GM23248 (cell line): ENCODE data around the gene GBX1. TPM values are rescaled to one million over a fixed set of nuclear protein-coding genes. Genes with fewer than 3 reads are reported as not detected.

Experiments used
- DNase-seq: peaks from one replicate; pipeline ENCODE4 v3.0.0-alpha.2; 2015
- H2AFZ ChIP-seq: fragments of 200-600 bp; sonication (generic); 2 replicates; pipeline ENCODE4 v1.6.1; 2016; ENCODE audit warnings: antibody characterized with exemption
- H3F3A ChIP-seq: fragments of 200-600 bp; sonication (generic); 2 replicates; pipeline ENCODE4 v1.6.1; 2016; ENCODE audit warnings: mild to moderate bottlenecking, antibody characterized with exemption, mixed run types; ENCODE audit not compliant: insufficient read depth
- H3K27ac ChIP-seq: fragments of 200-600 bp; sonication (generic); 2 replicates; pipeline ENCODE4 v1.5.1; 2016; ENCODE audit warnings: mild to moderate bottlenecking
- H3K27me3 ChIP-seq: fragments of 200-600 bp; sonication (generic); replicated peaks from 2 replicates; pipeline ENCODE4 v1.6.1; 2016; ENCODE audit warnings: mild to moderate bottlenecking; ENCODE audit not compliant: insufficient read depth
- H3K36me3 ChIP-seq: fragments of 200-600 bp; sonication (generic); 2 replicates; pipeline ENCODE4 v1.6.1; 2016; ENCODE audit warnings: low read depth, mild to moderate bottlenecking
- H3K4me1 ChIP-seq: fragments of 200-600 bp; sonication (generic); 2 replicates; pipeline ENCODE4 v1.6.1; 2016; ENCODE audit warnings: mild to moderate bottlenecking; ENCODE audit not compliant: insufficient read depth
- H3K4me2 ChIP-seq: fragments of 200-600 bp; sonication (generic); one replicate; pipeline ENCODE4 v1.6.1; 2016; ENCODE audit warnings: mild to moderate bottlenecking; ENCODE audit not compliant: unreplicated experiment
- H3K4me3 ChIP-seq: fragments of 200-600 bp; sonication (generic); 2 replicates; pipeline ENCODE4 v1.5.1; 2016; ENCODE audit warnings: mild to moderate bottlenecking
- H3K79me2 ChIP-seq: fragments of 200-600 bp; sonication (generic); 2 replicates; pipeline ENCODE4 v1.6.1; 2016; ENCODE audit warnings: mild to moderate bottlenecking; ENCODE audit not compliant: insufficient read depth
- H3K9ac ChIP-seq: fragments of 200-600 bp; sonication (generic); 2 replicates; pipeline ENCODE4 v1.6.1; 2016; ENCODE audit warnings: mild to moderate bottlenecking
- H3K9me2 ChIP-seq: fragments of 200-600 bp; sonication (generic); 2 replicates; pipeline ENCODE4 v1.6.1; 2016; ENCODE audit warnings: mixed run types, mild to moderate bottlenecking, moderate library complexity; ENCODE audit not compliant: insufficient read depth
- H3K9me3 ChIP-seq: fragments of 200-600 bp; sonication (generic); one replicate; pipeline ENCODE4 v1.6.1; 2017; ENCODE audit warnings: low read depth
- H4K20me1 ChIP-seq: fragments of 200-600 bp; sonication (generic); 2 replicates; pipeline ENCODE4 v1.6.0; 2016; ENCODE audit not compliant: insufficient read depth
- EZH2 ChIP-seq: fragments of 200-600 bp; sonication (generic); IDR thresholded peaks from 2 replicates; pipeline ENCODE4 v1.6.1; 2018; ENCODE audit warnings: antibody characterized with exemption, mild to moderate bottlenecking; ENCODE audit not compliant: insufficient read depth, poor library complexity, severe bottlenecking
- EZH2phosphoT487 ChIP-seq: fragments of 200-600 bp; sonication (generic); IDR thresholded peaks from 2 replicates; pipeline ENCODE4 v1.6.1; 2018; ENCODE audit warnings: antibody characterized with exemption, moderate library complexity, mild to moderate bottlenecking, low read depth; ENCODE audit not compliant: insufficient read depth
- WGBS, 2 experiments: methylation state at CpG; one replicate each; pipeline ENCODE4 v1.1.6; 2015 to 2017; ENCODE audit warnings: low lambda C conversion rate in 2 of 2, low coverage in 1 of 2; ENCODE audit errors: missing lambda C conversion rate in 2 of 2; 5-methylcytosine and 5-hydroxymethylcytosine counted together
- in situ Hi-C: fragments of 300-500 bp; cut with MboI; formaldehyde crosslinking; loops from 2 replicates; pipeline ENCODE4 v1.15.0; 2020
- polyA plus RNA-seq: library from polyadenylated mRNA; unstranded; fragments of >200 nt; fragmentation: Nextera tagmentation; extraction: Ambion mirVana; gene quantifications from 2 replicates; pipeline ENCODE4 v1.2.1, GENCODE V29; 2016
- total RNA-seq: library from RNA; depleted of rRNA; stranded (reverse); fragments of >200 nt; shearing (Covaris generic); gene quantifications from 2 replicates; pipeline ENCODE4 v1.2.3, GENCODE V29; 2014; rRNA removed

The GBX1 gene
- total and polyA plus RNA-seq, 2 experiments from 2014 or later, result not detected

- in situ Hi-C loops, result no loop called here
- no peak overlapping the region for H3K4me2 ChIP-seq
- no peaks in the 10 kb centered on the region for H3K36me3 ChIP-seq
- H3K9me2 ChIP-seq, result no peaks in the 10 kb centered on the region
- H3K27me3 ChIP-seq, result no peaks in the 10 kb centered on the region
- peaks cover 5% of the 10 kb centered on the region; the same call in 1 of the 2 replicates for H3K4me1 ChIP-seq
- TF ChIP-seq EZH2phosphoT487, result no peak
- no peak for TF ChIP-seq EZH2
- H2AFZ ChIP-seq, result no peak overlapping the region
- no peak for DNase-seq
- H3K27ac ChIP-seq, result no peak overlapping the region
- H3F3A ChIP-seq, result peaks cover 9% of the 10 kb centered on the region
- no peaks in the 10 kb centered on the region for H3K9me3 ChIP-seq
- H3K79me2 ChIP-seq, result peaks cover 99% of the 10 kb centered on the region
- H3K9ac ChIP-seq, result no peak overlapping the region
- peaks cover 11% of the 10 kb centered on the region; the same call in 1 of the 2 replicates for H4K20me1 ChIP-seq
- 91 to 96% methylated on average over 9 to 10 of the region's 10 CpGs for WGBS, 2 experiments
- no peak overlapping the region for H3K4me3 ChIP-seq
Measured at GRCh38 chr7:151100921-151101320, 66.6 kb downstream of the GBX1 start.

DNA sequence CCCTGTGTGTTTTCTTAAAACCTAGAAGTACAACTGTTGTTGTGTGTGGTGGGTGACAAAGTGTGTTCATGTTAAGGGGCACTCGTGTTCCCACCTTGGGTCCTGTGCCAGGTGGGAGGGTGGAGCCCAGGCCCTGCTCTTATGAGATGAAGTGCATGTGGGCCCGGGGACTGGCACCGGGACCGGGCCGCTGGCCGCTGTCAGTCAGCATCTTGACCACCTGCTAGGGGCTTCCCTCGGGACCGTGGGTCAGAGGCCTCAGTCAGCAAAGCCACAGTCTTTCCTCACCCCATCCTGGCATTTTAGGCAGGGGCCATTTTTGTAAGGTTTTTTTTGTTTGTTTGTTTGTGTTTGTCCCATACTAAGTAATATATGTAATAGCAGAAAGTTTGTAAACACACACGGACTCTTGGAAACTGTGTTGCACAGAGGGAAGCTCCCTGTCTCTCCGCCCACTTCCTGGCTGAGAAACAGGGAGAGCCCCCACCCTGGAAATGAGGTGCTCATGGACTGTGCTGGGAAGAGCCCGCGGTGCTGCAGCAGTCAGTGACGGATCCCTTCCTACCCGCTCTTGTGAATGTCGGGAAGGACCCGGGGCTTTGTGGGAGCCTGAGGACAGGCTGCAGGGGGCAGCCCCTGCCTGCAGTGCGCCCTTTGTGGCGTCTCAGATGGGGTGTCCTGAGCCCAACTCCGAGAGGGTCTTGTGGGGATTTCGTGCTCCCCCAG lies 67.8 kb downstream of the GBX1 start:
- Histone ChIP-seq H3K27ac (no peak overlapping the region), H4K20me1 (peaks cover 17% of the 10 kb centered on the region), H3K79me2 (peaks cover 100% of the 10 kb centered on the region), H3K36me3 (no peaks in the 10 kb centered on the region), H3K9me2 (no peaks in the 10 kb centered on the region), H3K9me3 (no peaks in the 10 kb centered on the region), H3K4me2 (no peak overlapping the region), H3F3A (peaks cover 20% of the 10 kb centered on the region), H3K27me3 (no peaks in the 10 kb centered on the region), H3K9ac (no peak overlapping the region), H3K4me1 (no peaks in the 10 kb centered on the region), H3K4me3 (no peak overlapping the region), H2AFZ (no peak overlapping the region)
- in situ Hi-C loops, result no loop called here
- DNase-seq, result no peak
- 75 to 78% methylated on average over 19 to 20 of the region's 20 CpGs for WGBS, 2 experiments
- TF ChIP-seq EZH2 (no peak), EZH2phosphoT487 (no peak)

Other genes with a start within 250 kb of the GBX1 start
- not detected in 2 replicates for gene KCNH2, start 189.4 kb downstream of the GBX1 start, total RNA-seq
- not detected in 2 replicates for gene KCNH2, start 189.4 kb downstream of the GBX1 start, polyA plus RNA-seq
- 0.13 and 0.32 TPM in 2 replicates for gene NOS3, start 176.7 kb downstream of the GBX1 start, total RNA-seq
- 0.61 and 0.83 TPM in 2 replicates for gene NOS3, start 176.7 kb downstream of the GBX1 start, polyA plus RNA-seq
- gene ATG9B, start 143.2 kb downstream of the GBX1 start, total RNA-seq, result not detected in 2 replicates
- 0.79 and 0.81 TPM in 2 replicates for gene ATG9B, start 143.2 kb downstream of the GBX1 start, polyA plus RNA-seq
- gene ABCB8, start 139.2 kb downstream of the GBX1 start, total RNA-seq, result 31.6 and 32.2 TPM in 2 replicates
- 28.5 and 29.6 TPM in 2 replicates for gene ABCB8, start 139.2 kb downstream of the GBX1 start, polyA plus RNA-seq
- 1.1 TPM in 1 of 2 replicates, not detected in the other for gene ASIC3, start 119.2 kb downstream of the GBX1 start, total RNA-seq
- gene ASIC3, start 119.2 kb downstream of the GBX1 start, polyA plus RNA-seq, result 0.26 TPM in 1 of 2 replicates, not detected in the other
- 16.2 and 27.7 TPM in 2 replicates for gene CDK5, start 109.8 kb downstream of the GBX1 start, total RNA-seq
- 27.6 and 28.3 TPM in 2 replicates for gene CDK5, start 109.8 kb downstream of the GBX1 start, polyA plus RNA-seq
- 80.3 and 94.6 TPM in 2 replicates for gene SLC4A2, start 108.1 kb downstream of the GBX1 start, total RNA-seq
- 59.4 and 61.2 TPM in 2 replicates for gene SLC4A2, start 108.1 kb downstream of the GBX1 start, polyA plus RNA-seq
- gene FASTK, start 86.9 kb downstream of the GBX1 start, total RNA-seq, result 141 and 145 TPM in 2 replicates
- 109 and 111 TPM in 2 replicates for gene FASTK, start 86.9 kb downstream of the GBX1 start, polyA plus RNA-seq
- 33.6 and 43.3 TPM in 2 replicates for gene TMUB1, start 84.2 kb downstream of the GBX1 start, total RNA-seq
- gene TMUB1, start 84.2 kb downstream of the GBX1 start, polyA plus RNA-seq, result 19.9 and 20.4 TPM in 2 replicates
- gene AGAP3, start 81.2 kb downstream of the GBX1 start, total RNA-seq, result 37.8 and 43.3 TPM in 2 replicates
- gene AGAP3, start 81.2 kb downstream of the GBX1 start, polyA plus RNA-seq, result 10.3 and 10.5 TPM in 2 replicates
- not detected in 2 replicates for gene ASB10, start 19.6 kb upstream of the GBX1 start, total RNA-seq
- gene ASB10, start 19.6 kb upstream of the GBX1 start, polyA plus RNA-seq, result not detected in 2 replicates
- gene H2BK1, start 42.8 kb upstream of the GBX1 start, total RNA-seq, result not detected in 2 replicates
- not detected in 2 replicates for gene H2BK1, start 42.8 kb upstream of the GBX1 start, polyA plus RNA-seq
- 69.7 and 74.9 TPM in 2 replicates for gene ABCF2, start 59.5 kb upstream of the GBX1 start, total RNA-seq
- 40.7 and 40.9 TPM in 2 replicates for gene ABCF2, start 59.5 kb upstream of the GBX1 start, polyA plus RNA-seq
- gene CHPF2, start 64.8 kb upstream of the GBX1 start, total RNA-seq, result 120 and 139 TPM in 2 replicates
- 48.0 and 51.3 TPM in 2 replicates for gene CHPF2, start 64.8 kb upstream of the GBX1 start, polyA plus RNA-seq
- gene SMARCD3, start 81.0 kb upstream of the GBX1 start, total RNA-seq, result 32.2 and 34.0 TPM in 2 replicates
- 19.8 and 22.4 TPM in 2 replicates for gene SMARCD3, start 81.0 kb upstream of the GBX1 start, polyA plus RNA-seq
- 43.4 and 60.3 TPM in 2 replicates for gene NUB1, start 174.1 kb upstream of the GBX1 start, total RNA-seq
- gene NUB1, start 174.1 kb upstream of the GBX1 start, polyA plus RNA-seq, result 41.7 and 48.0 TPM in 2 replicates
- 0.25 TPM in 1 of 2 replicates, not detected in the other for gene WDR86, start 242.3 kb upstream of the GBX1 start, total RNA-seq
- gene WDR86, start 242.3 kb upstream of the GBX1 start, polyA plus RNA-seq, result not detected in 2 replicates